PC-3 (cell line): ENCODE data around the gene TRAFD1. TPM values are rescaled to one million over a fixed set of nuclear protein-coding genes. Genes with fewer than 3 reads are reported as not detected.

Experiments used
- ATAC-seq: fragments of 200-7000 bp; cut with Tn5 transposase; 2 replicates; pipeline ENCODE4 v1.9.1; 2020; ENCODE audit warnings: mild to moderate bottlenecking, moderate library complexity
- BruUV-seq: library from RNA; stranded (reverse); fragments of 400-500 nt; replicated peaks from 2 replicates; lab custom pipeline; 2021; lab: Mats Ljungman, UMichigan
- CTCF ChIA-PET: fragments of 300-600 bp; sonication (Branson Sonifier 250); formaldehyde crosslinking; loops from one replicate; lab custom pipeline; 2022; ENCODE audit warnings: antibody characterized with exemption; lab: Charles Lee
- POLR2A ChIA-PET: fragments of 300-600 bp; sonication (Branson Sonifier 250); formaldehyde crosslinking; loops from one replicate; lab custom pipeline; 2022; ENCODE audit warnings: antibody characterized with exemption; ENCODE audit not compliant: unreplicated experiment; lab: Charles Lee
- DNase-seq: peaks from one replicate; pipeline ENCODE4 v3.0.0-alpha.2; 2015
- H2AFZ ChIP-seq: fragments of 300-600 bp; sonication (generic); 2 replicates; pipeline ENCODE4 v1.6.0; 2016; ENCODE audit warnings: antibody characterized with exemption, low read length
- H3F3A ChIP-seq: fragments of 300-600 bp; sonication (generic); one replicate; pipeline ENCODE4 v1.6.0; 2017; ENCODE audit warnings: antibody characterized with exemption, low read length, control low read depth, mild to moderate bottlenecking; ENCODE audit not compliant: unreplicated experiment
- H3K27ac ChIP-seq: fragments of 300-600 bp; sonication (generic); 2 replicates; pipeline ENCODE4 v1.5.1; 2016; ENCODE audit warnings: mild to moderate bottlenecking, low read length
- H3K27me3 ChIP-seq: fragments of 300-600 bp; sonication (generic); 2 replicates; pipeline ENCODE4 v1.6.1; 2016; ENCODE audit warnings: low read length, mixed read lengths
- H3K36me3 ChIP-seq: fragments of 300-600 bp; sonication (generic); 2 replicates; pipeline ENCODE4 v1.6.1; 2016; ENCODE audit warnings: low read depth, mixed run types, low read length, mixed read lengths
- H3K4me1 ChIP-seq: fragments of 300-600 bp; sonication (generic); 2 replicates; pipeline ENCODE4 v1.5.1; 2016; ENCODE audit warnings: low read length; ENCODE audit not compliant: insufficient read depth
- H3K4me2 ChIP-seq: fragments of 300-600 bp; sonication (generic); 2 replicates; pipeline ENCODE4 v1.6.0; 2016; ENCODE audit warnings: low read length
- H3K4me3 ChIP-seq: fragments of 300-600 bp; sonication (generic); 2 replicates; pipeline ENCODE4 v1.5.1; 2016; ENCODE audit warnings: mild to moderate bottlenecking, low read length, mixed read lengths
- H3K79me2 ChIP-seq: fragments of 300-600 bp; sonication (generic); 2 replicates; pipeline ENCODE4 v1.6.1; 2017; ENCODE audit warnings: low read length, mixed read lengths
- H3K9ac ChIP-seq: fragments of 300-600 bp; sonication (generic); 2 replicates; pipeline ENCODE4 v1.6.0; 2016; ENCODE audit warnings: mild to moderate bottlenecking, low read length
- H3K9me2 ChIP-seq: fragments of 300-600 bp; sonication (generic); replicated peaks from 2 replicates; pipeline ENCODE4 v1.6.1; 2016; ENCODE audit warnings: mixed run types, low read length, mixed read lengths
- H3K9me3 ChIP-seq: fragments of 300-600 bp; sonication (generic); 2 replicates; pipeline ENCODE4 v1.6.1; 2016; ENCODE audit warnings: low read length, mixed read lengths
- H4K20me1 ChIP-seq: fragments of 300-600 bp; sonication (generic); 2 replicates; pipeline ENCODE4 v1.6.1; 2016; ENCODE audit warnings: low read length, mixed read lengths
- EZH2 ChIP-seq: fragments of 300-600 bp; sonication (generic); IDR thresholded peaks from one replicate; pipeline ENCODE4 v1.6.1; 2017; ENCODE audit warnings: antibody characterized with exemption, mild to moderate bottlenecking, low read length; ENCODE audit not compliant: unreplicated experiment
- EZH2phosphoT487 ChIP-seq: fragments of 300-600 bp; sonication (generic); IDR thresholded peaks from 2 replicates; pipeline ENCODE4 v1.6.1; 2018; ENCODE audit warnings: mild to moderate bottlenecking, antibody characterized with exemption, low read length, borderline replicate concordance
- intact Hi-C: fragments of 100-400 bp; cut with micrococcal nuclease; formaldehyde crosslinking; loops from 2 replicates; pipeline ENCODE4 v1.9.0; 2023
- total RNA-seq: library from RNA; depleted of rRNA; stranded (reverse); fragments of >200 nt; gene quantifications from 2 replicates; pipeline ENCODE4 v1.2.3, GENCODE V29; 2014
- TF ChIP-seq, protein P1 (sequence below): fragments of 300-600 bp; sonication (generic); conservative IDR thresholded peaks from 2 replicates; pipeline ENCODE4 v1.5.1; 2017; ENCODE audit warnings: antibody characterized with exemption, low read depth, mild to moderate bottlenecking, low read length

Gene TRAFD1
- total RNA-seq, 1 experiment from 2014 or later = 34.1 TPM

DNA sequence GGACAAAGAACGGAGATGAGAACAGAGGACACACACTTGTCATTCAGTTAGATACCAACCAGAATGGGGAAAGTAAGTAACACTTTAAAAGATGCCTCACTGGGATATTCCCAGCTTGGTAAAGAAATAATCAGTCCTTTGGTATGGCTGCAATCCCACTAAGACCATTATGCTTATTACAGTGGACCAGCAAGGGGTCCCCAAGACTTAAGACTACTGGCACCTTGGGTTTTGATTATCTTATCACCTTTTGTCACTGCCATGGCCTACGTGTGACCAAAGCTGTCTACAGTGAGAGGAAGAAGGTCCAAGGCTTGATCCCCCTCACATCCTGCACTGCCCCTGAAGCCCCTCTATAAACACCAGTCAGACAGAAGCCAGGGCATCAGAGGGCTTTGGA is 65.8 kb downstream of the TRAFD1 start:
- no peak overlapping the region for H3K4me3 ChIP-seq
- intact Hi-C loops = no loop called here
- no TSS peak for BruUV-seq
- no peaks in the 10 kb centered on the region for H3K9me3 ChIP-seq
- H3K79me2 ChIP-seq = no peaks in the 10 kb centered on the region
- CTCF ChIA-PET = no interaction called here
- DNase-seq = no peak
- H3K36me3 ChIP-seq = peaks cover 7% of the 10 kb centered on the region; the same call in 1 of the 2 replicates
- no peak overlapping the region for H2AFZ ChIP-seq
- POLR2A ChIA-PET = no interaction called here
- no peaks in the 10 kb centered on the region for H3K9me2 ChIP-seq
- H3F3A ChIP-seq = no peaks in the 10 kb centered on the region
- H4K20me1 ChIP-seq = no peaks in the 10 kb centered on the region
- H3K27me3 ChIP-seq = no peaks in the 10 kb centered on the region
- H3K27ac ChIP-seq = no peak overlapping the region
- H3K9ac ChIP-seq = no peak overlapping the region
- TF ChIP-seq EZH2 = no peak
- TF ChIP-seq EZH2phosphoT487 = no peak
- TF ChIP-seq, protein P1, sequence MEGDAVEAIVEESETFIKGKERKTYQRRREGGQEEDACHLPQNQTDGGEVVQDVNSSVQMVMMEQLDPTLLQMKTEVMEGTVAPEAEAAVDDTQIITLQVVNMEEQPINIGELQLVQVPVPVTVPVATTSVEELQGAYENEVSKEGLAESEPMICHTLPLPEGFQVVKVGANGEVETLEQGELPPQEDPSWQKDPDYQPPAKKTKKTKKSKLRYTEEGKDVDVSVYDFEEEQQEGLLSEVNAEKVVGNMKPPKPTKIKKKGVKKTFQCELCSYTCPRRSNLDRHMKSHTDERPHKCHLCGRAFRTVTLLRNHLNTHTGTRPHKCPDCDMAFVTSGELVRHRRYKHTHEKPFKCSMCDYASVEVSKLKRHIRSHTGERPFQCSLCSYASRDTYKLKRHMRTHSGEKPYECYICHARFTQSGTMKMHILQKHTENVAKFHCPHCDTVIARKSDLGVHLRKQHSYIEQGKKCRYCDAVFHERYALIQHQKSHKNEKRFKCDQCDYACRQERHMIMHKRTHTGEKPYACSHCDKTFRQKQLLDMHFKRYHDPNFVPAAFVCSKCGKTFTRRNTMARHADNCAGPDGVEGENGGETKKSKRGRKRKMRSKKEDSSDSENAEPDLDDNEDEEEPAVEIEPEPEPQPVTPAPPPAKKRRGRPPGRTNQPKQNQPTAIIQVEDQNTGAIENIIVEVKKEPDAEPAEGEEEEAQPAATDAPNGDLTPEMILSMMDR = no peak
- H3K4me2 ChIP-seq = no peak overlapping the region
- ATAC-seq = no peak
- no peaks in the 10 kb centered on the region for H3K4me1 ChIP-seq

- no peaks in the 10 kb centered on the region for H3K79me2 ChIP-seq
- no TSS peak for BruUV-seq
- peaks cover 7% of the 10 kb centered on the region; the same call in 1 of the 2 replicates for H3K36me3 ChIP-seq
- H3K4me3 ChIP-seq = no peak overlapping the region
- no peak overlapping the region for H3K27ac ChIP-seq
- POLR2A ChIA-PET = no interaction called here
- no peak overlapping the region for H3K9ac ChIP-seq
- no peak overlapping the region for H2AFZ ChIP-seq
- CTCF ChIA-PET = no interaction called here
- H3K9me2 ChIP-seq = no peaks in the 10 kb centered on the region
- H3K9me3 ChIP-seq = no peaks in the 10 kb centered on the region
- TF ChIP-seq, protein P1 = no peak
- TF ChIP-seq EZH2 (no peak), EZH2phosphoT487 (no peak)
- H3K27me3 ChIP-seq = no peaks in the 10 kb centered on the region
- ATAC-seq (peak; percentile 33), DNase-seq (no peak)
- intact Hi-C loops = no loop called here
- no peaks in the 10 kb centered on the region for H3F3A ChIP-seq
- H3K4me1 ChIP-seq = no peaks in the 10 kb centered on the region
- H4K20me1 ChIP-seq = no peaks in the 10 kb centered on the region
- no peak overlapping the region for H3K4me2 ChIP-seq
These were observed 66.5 kb downstream of the TRAFD1 start for GRCh38 chr12:112191840-112192321.

- TF ChIP-seq, protein P1 = no peak
- TF ChIP-seq EZH2phosphoT487 (no peak), EZH2 (no peak)
- POLR2A ChIA-PET = no interaction called here
- Histone ChIP-seq H3K4me2 (no peak overlapping the region), H3K36me3 (peaks cover 7% of the 10 kb centered on the region; the same call in 1 of the 2 replicates), H3K4me1 (no peaks in the 10 kb centered on the region), H3F3A (no peaks in the 10 kb centered on the region), H3K9me2 (no peaks in the 10 kb centered on the region), H4K20me1 (no peaks in the 10 kb centered on the region), H3K9ac (no peak overlapping the region), H2AFZ (no peak overlapping the region), H3K27me3 (no peaks in the 10 kb centered on the region), H3K27ac (no peak overlapping the region), H3K79me2 (no peaks in the 10 kb centered on the region), H3K4me3 (no peak overlapping the region), H3K9me3 (no peaks in the 10 kb centered on the region)
- no peak for DNase-seq
- ATAC-seq = no peak
- intact Hi-C loops = no loop called here
- CTCF ChIA-PET = no interaction called here
- BruUV-seq = no TSS peak
These were observed 67.1 kb downstream of the TRAFD1 start for GRCh38 chr12:112192475-112192874.
